ENCODE data around the gene SLC35D1.
A peak's percentile ranks its signal among the peaks of the same experiment; 100 is the strongest.

The SLC35D1 gene

GRCh38 chr1:67058761-67059160 lies 4.8 kb upstream of the SLC35D1 start:
- H3K27me3 ChIP-seq (ENCODE audit: insufficient read depth, low read depth, severe bottlenecking): no peaks in the 10 kb centered on the region
- TF ChIP-seq CTCF (IDR thresholded peaks at IDR 0.05; ENCODE audit: low read depth, low read length): no peak
- no peak for DNase-seq
- H3K9me3 ChIP-seq (ENCODE audit: severe bottlenecking): no peaks in the 10 kb centered on the region
- H3K36me3 ChIP-seq: no peaks in the 10 kb centered on the region
- no peak overlapping the region for H3K4me3 ChIP-seq (ENCODE audit: low read depth, low read length)
- no peak overlapping the region for H3K27ac ChIP-seq

GRCh38 chr1:67058242-67058641 lies 4.3 kb upstream of the SLC35D1 start:
- no peaks in the 10 kb centered on the region for H3K27me3 ChIP-seq (ENCODE audit: insufficient read depth, low read depth, severe bottlenecking)
- TF ChIP-seq CTCF (IDR thresholded peaks at IDR 0.05; ENCODE audit: low read depth, low read length): no peak
- H3K27ac ChIP-seq: no peak overlapping the region
- H3K36me3 ChIP-seq: no peaks in the 10 kb centered on the region
- H3K4me3 ChIP-seq (ENCODE audit: low read depth, low read length): no peak overlapping the region
- DNase-seq: no peak
- H3K9me3 ChIP-seq (ENCODE audit: severe bottlenecking): no peaks in the 10 kb centered on the region

- Histone ChIP-seq H3K4me3 (ENCODE audit: low read depth, low read length) (peak overlapping the region; percentile 76), H3K9me3 (ENCODE audit: severe bottlenecking) (no peaks in the 10 kb centered on the region), H3K27me3 (ENCODE audit: insufficient read depth, low read depth, severe bottlenecking) (no peaks in the 10 kb centered on the region), H3K27ac (peak overlapping the region; percentile 93), H3K36me3 (peaks cover 12% of the 10 kb centered on the region)
- no peak for TF ChIP-seq CTCF (IDR thresholded peaks at IDR 0.05; ENCODE audit: low read depth, low read length)
- no peak for DNase-seq
Observed at GRCh38 chr1:67053535-67053784, 488 bp downstream of the SLC35D1 start.

- TF ChIP-seq CTCF (IDR thresholded peaks at IDR 0.05; ENCODE audit: low read depth, low read length): no peak
- Histone ChIP-seq H3K4me3 (ENCODE audit: low read depth, low read length) (peak overlapping the region; percentile 76), H3K9me3 (ENCODE audit: severe bottlenecking) (no peaks in the 10 kb centered on the region), H3K27ac (peak overlapping the region; percentile 93), H3K36me3 (peaks cover 13% of the 10 kb centered on the region), H3K27me3 (ENCODE audit: insufficient read depth, low read depth, severe bottlenecking) (no peaks in the 10 kb centered on the region)
- peak; percentile 17 for DNase-seq
Observed at GRCh38 chr1:67052741-67053534, 1.0 kb downstream of the SLC35D1 start.

GRCh38 chr1:67051196-67051595 lies 2.8 kb downstream of the SLC35D1 start:
- Histone ChIP-seq H3K36me3 (peaks cover 13% of the 10 kb centered on the region), H3K9me3 (ENCODE audit: severe bottlenecking) (no peaks in the 10 kb centered on the region), H3K4me3 (ENCODE audit: low read depth, low read length) (no peak overlapping the region), H3K27me3 (ENCODE audit: insufficient read depth, low read depth, severe bottlenecking) (no peaks in the 10 kb centered on the region), H3K27ac (no peak overlapping the region)
- TF ChIP-seq CTCF (IDR thresholded peaks at IDR 0.05; ENCODE audit: low read depth, low read length): no peak
- DNase-seq: no peak
